GM23338 (cell line): ENCODE results near the gene NLGN4X. TPM values are rescaled to one million over a fixed set of nuclear protein-coding genes. Genes with fewer than 3 reads are reported as not detected.

ENCODE experiments used
- ATAC-seq: fragments of 200-7000 bp; cut with Tn5 transposase; 3 replicates; pipeline ENCODE4 v1.9.1; 2020
- DNase-seq: peaks from one replicate; pipeline ENCODE4 v3.0.0-alpha.2; 2015; ENCODE audit warnings: low spot score
- H2AFZ ChIP-seq: fragments of 200-600 bp; sonication (generic); 2 replicates; pipeline ENCODE4 v1.8.0; 2016; ENCODE audit warnings: antibody characterized with exemption, mild to moderate bottlenecking, moderate library complexity
- H3F3A ChIP-seq: fragments of 200-600 bp; sonication (generic); replicated peaks from 2 replicates; pipeline ENCODE4 v1.8.0; 2017; ENCODE audit warnings: antibody characterized with exemption, mixed run types, low read depth
- H3K27ac ChIP-seq: fragments of 200-600 bp; sonication (generic); 2 replicates; pipeline ENCODE4 v1.6.1; 2016; ENCODE audit warnings: low read depth
- H3K27me3 ChIP-seq: fragments of 200-600 bp; sonication (generic); 2 replicates; pipeline ENCODE4 v1.8.0; 2016; ENCODE audit warnings: mild to moderate bottlenecking, mixed run types, moderate library complexity; ENCODE audit not compliant: insufficient read depth
- H3K36me3 ChIP-seq: fragments of 200-600 bp; sonication (generic); 2 replicates; pipeline ENCODE4 v1.8.0; 2016; ENCODE audit warnings: mild to moderate bottlenecking; ENCODE audit not compliant: insufficient read depth
- H3K4me1 ChIP-seq: fragments of 200-600 bp; sonication (generic); 2 replicates; pipeline ENCODE4 v1.8.0; 2016; ENCODE audit warnings: mild to moderate bottlenecking, moderate library complexity; ENCODE audit not compliant: insufficient read depth
- H3K4me2 ChIP-seq: fragments of 200-600 bp; sonication (generic); 2 replicates; pipeline ENCODE4 v1.7.1; 2017; ENCODE audit warnings: mixed run types
- H3K4me3 ChIP-seq: fragments of 200-600 bp; sonication (generic); 2 replicates; pipeline ENCODE4 v1.6.1; 2016; ENCODE audit warnings: mixed run types
- H3K79me2 ChIP-seq: fragments of 200-600 bp; sonication (generic); replicated peaks from 2 replicates; pipeline ENCODE4 v1.8.0; 2017; ENCODE audit warnings: mild to moderate bottlenecking; ENCODE audit not compliant: insufficient read depth
- H3K9me2 ChIP-seq: fragments of 200-600 bp; sonication (generic); 2 replicates; pipeline ENCODE4 v1.8.0; 2017; ENCODE audit not compliant: insufficient read depth
- H4K20me1 ChIP-seq: fragments of 200-600 bp; sonication (generic); replicated peaks from 2 replicates; pipeline ENCODE4 v1.8.0; 2017; ENCODE audit warnings: mild to moderate bottlenecking; ENCODE audit not compliant: insufficient read depth
- H3K27ac Mint-ChIP-seq: 2 replicates; pipeline ENCODE4 v1.8.0; 2020; ENCODE audit warnings: inconsistent platforms, mild to moderate bottlenecking, moderate library complexity, mixed read lengths
- H3K27me3 Mint-ChIP-seq: 3 replicates; pipeline ENCODE4 v1.8.0; 2022; ENCODE audit warnings: low read depth, mild to moderate bottlenecking, moderate library complexity, mixed read lengths, inconsistent platforms; ENCODE audit not compliant: insufficient read depth, poor library complexity
- H3K36me3 Mint-ChIP-seq: 3 replicates; pipeline ENCODE4 v1.8.0; 2021; ENCODE audit warnings: low read depth, mild to moderate bottlenecking, inconsistent platforms, moderate library complexity, mixed read lengths
- H3K4me1 Mint-ChIP-seq: 3 replicates; pipeline ENCODE4 v1.8.0; 2020; ENCODE audit warnings: mild to moderate bottlenecking, inconsistent platforms, mixed read lengths
- H3K4me3 Mint-ChIP-seq: 3 replicates; pipeline ENCODE4 v1.8.0; 2021; ENCODE audit warnings: moderate library complexity, mild to moderate bottlenecking, inconsistent platforms, mixed read lengths
- H3K9me3 Mint-ChIP-seq: 3 replicates; pipeline ENCODE4 v1.8.0; 2020; ENCODE audit warnings: moderate library complexity, mild to moderate bottlenecking, inconsistent platforms, mixed read lengths
- CREB1 ChIP-seq: fragments of 250-450 bp; sonication (Bioruptor Pico); IDR thresholded peaks from 2 replicates; pipeline ENCODE4 v1.5.0; 2020; ENCODE audit warnings: low read depth, mild to moderate bottlenecking, moderate library complexity
- CTCF ChIP-seq, 2 experiments: fragments of 200-600 bp in 1 of 2; sonication (generic) in 1 of 2; conservative IDR thresholded peaks; 2 replicates each; pipeline versions ENCODE4 v1.5.1 to v1.6.1; 2016 to 2017; ENCODE audit warnings: antibody characterized with exemption in 2 of 2, low read depth in 2 of 2, mild to moderate bottlenecking in 2 of 2, moderate library complexity in 1 of 2
- ETS1 ChIP-seq: IDR thresholded peaks from 2 replicates; pipeline ENCODE4 v1.6.1; 2016; ENCODE audit warnings: antibody characterized with exemption
- EZH2 ChIP-seq: fragments of 200-600 bp; sonication (generic); IDR thresholded peaks from one replicate; pipeline ENCODE4 v1.8.0; 2017; ENCODE audit warnings: antibody characterized with exemption, mild to moderate bottlenecking, low read depth; ENCODE audit not compliant: unreplicated experiment
- JUNB ChIP-seq: IDR thresholded peaks from one replicate; pipeline ENCODE4 v1.6.1; 2016; ENCODE audit warnings: antibody characterized with exemption; ENCODE audit not compliant: unreplicated experiment
- NANOG ChIP-seq: IDR thresholded peaks from 2 replicates; pipeline ENCODE4 v1.6.1; 2016; ENCODE audit warnings: antibody characterized with exemption, borderline replicate concordance
- POLR2AphosphoS5 ChIP-seq: IDR thresholded peaks from 2 replicates; pipeline ENCODE4 v1.6.1; 2016; ENCODE audit warnings: antibody characterized with exemption, low read depth
- STAT1 ChIP-seq: IDR thresholded peaks from one replicate; pipeline ENCODE4 v1.6.1; 2016; ENCODE audit warnings: antibody characterized with exemption; ENCODE audit not compliant: unreplicated experiment
- ZNF114 ChIP-seq: fragments of 250-450 bp; sonication (Bioruptor Pico); IDR thresholded peaks from 2 replicates; pipeline ENCODE4 v1.5.0; 2020; ENCODE audit warnings: mild to moderate bottlenecking, moderate library complexity
- ZNF331 ChIP-seq: fragments of 250-450 bp; sonication (Bioruptor Pico); IDR thresholded peaks from 2 replicates; pipeline ENCODE4 v1.5.0; 2020; ENCODE audit warnings: low read depth, mild to moderate bottlenecking, moderate library complexity
- ZNF462 ChIP-seq: fragments of 250-450 bp; sonication (Bioruptor Pico); IDR thresholded peaks from 2 replicates; pipeline ENCODE4 v1.5.0; 2020; ENCODE audit warnings: mild to moderate bottlenecking, moderate library complexity
- polyA plus RNA-seq: library from polyadenylated mRNA; unstranded; fragments of >200 nt; fragmentation: Nextera tagmentation; extraction: Ambion mirVana; gene quantifications from 2 replicates; pipeline ENCODE4 v1.2.1, GENCODE V29; 2016
- total RNA-seq: library from RNA; depleted of rRNA; stranded (reverse); fragments of >200 nt; shearing (Covaris generic); gene quantifications from 2 replicates; pipeline ENCODE4 v1.2.3, GENCODE V29; 2014

The NLGN4X gene
- total and polyA plus RNA-seq, 2 experiments from 2014 or later = 36.0 to 86.5 TPM

GRCh38 chrX:5979338-5979737 lies 249.3 kb downstream of the NLGN4X start:
- no peak overlapping the region for H3K4me2 ChIP-seq
- no peaks in the 10 kb centered on the region; the same call in 1 of the 2 replicates for H4K20me1 ChIP-seq
- no peaks in the 10 kb centered on the region for H3K4me1 ChIP-seq
- H3K27ac ChIP-seq = no peak overlapping the region
- ATAC-seq (no peak), DNase-seq (no peak)
- no peak overlapping the region for H3K4me3 ChIP-seq
- no peaks in the 10 kb centered on the region for H3K36me3 ChIP-seq
- H3K4me1 Mint-ChIP-seq = peaks cover 11% of the 10 kb centered on the region; the same call in 2 of the 3 replicates
- H3F3A ChIP-seq = no peaks in the 10 kb centered on the region
- H3K9me3 Mint-ChIP-seq = no peaks in the 10 kb centered on the region; the same call in 2 of the 3 replicates
- H3K79me2 ChIP-seq = peaks cover 53% of the 10 kb centered on the region
- no peaks in the 10 kb centered on the region for H3K9me2 ChIP-seq
- TF ChIP-seq ZNF114 (CRISPR knock-in tag) = no peak
- TF ChIP-seq POLR2AphosphoS5 = no peak
- TF ChIP-seq CTCF (conservative IDR thresholded peaks at IDR 0.05; ENCODE audit: low read depth in 2 of 2) = no peak
- no peak for TF ChIP-seq ETS1
- no peak for TF ChIP-seq JUNB
- TF ChIP-seq EZH2 = no peak
- TF ChIP-seq STAT1 = no peak
- TF ChIP-seq ZNF331 (CRISPR knock-in tag) = no peak
- no peak for TF ChIP-seq CREB1 (CRISPR knock-in tag)
- H3K36me3 Mint-ChIP-seq = no peaks in the 10 kb centered on the region; the same call in 1 of the 3 replicates
- H3K27me3 Mint-ChIP-seq = peaks cover 9% of the 10 kb centered on the region
- no peak overlapping the region for H2AFZ ChIP-seq
- H3K4me3 Mint-ChIP-seq = no peak overlapping the region
- H3K27me3 ChIP-seq = no peaks in the 10 kb centered on the region
- no peak overlapping the region for H3K27ac Mint-ChIP-seq

GRCh38 chrX:5976332-5976731 lies 252.3 kb downstream of the NLGN4X start:
- H3K36me3 ChIP-seq = no peaks in the 10 kb centered on the region
- Mint-ChIP-seq H3K27ac (no peak overlapping the region), H3K4me3 (no peak overlapping the region), H3K27me3 (peaks cover 12% of the 10 kb centered on the region), H3K36me3 (no peaks in the 10 kb centered on the region; the same call in 1 of the 3 replicates), H3K9me3 (no peaks in the 10 kb centered on the region), H3K4me1 (peaks cover 7% of the 10 kb centered on the region; the same call in 2 of the 3 replicates)
- no peak for DNase-seq
- no peak overlapping the region for H3K4me3 ChIP-seq
- no peak overlapping the region for H2AFZ ChIP-seq
- peaks cover 5% of the 10 kb centered on the region; the same call in 1 of the 2 replicates for H3K4me1 ChIP-seq
- H3K4me2 ChIP-seq = no peak overlapping the region
- no peaks in the 10 kb centered on the region for H3F3A ChIP-seq
- no peaks in the 10 kb centered on the region for H3K9me2 ChIP-seq
- peaks cover 42% of the 10 kb centered on the region for H3K79me2 ChIP-seq
- ATAC-seq = no peak
- H3K27me3 ChIP-seq = no peaks in the 10 kb centered on the region
- H3K27ac ChIP-seq = no peak overlapping the region
- no peaks in the 10 kb centered on the region for H4K20me1 ChIP-seq
- TF ChIP-seq CREB1 (CRISPR knock-in tag) = no peak
- no peak for TF ChIP-seq STAT1
- TF ChIP-seq ZNF462 (CRISPR knock-in tag) = no peak
- TF ChIP-seq ZNF114 (CRISPR knock-in tag) = no peak
- TF ChIP-seq ZNF331 (CRISPR knock-in tag) = no peak
- no peak for TF ChIP-seq ETS1
- no peak for TF ChIP-seq NANOG
- no peak for TF ChIP-seq EZH2
